ENCODE data around the gene MUTYH. TPM values are rescaled to one million over a fixed set of nuclear protein-coding genes. Genes with fewer than 3 reads are reported as not detected.

The MUTYH gene
- total RNA-seq, 2 experiments from 2014 or later: 52.6 to 70.1 TPM

GRCh38 chr1:45282351-45282750 is 57.9 kb downstream of the MUTYH start:
- no peak overlapping the region for H3K4me3 ChIP-seq (ENCODE audit: low read depth, low read length, poor library complexity, severe bottlenecking)
- TF ChIP-seq EZH2phosphoT487 (IDR thresholded peaks at IDR 0.05; ENCODE audit: borderline replicate concordance, low read depth, low read length) (no peak), CTCF (conservative IDR thresholded peaks at IDR 0.05; ENCODE audit: low read length) (no peak)
- BruUV-seq (replicated peaks): no TSS peak
- H3K9me3 ChIP-seq (ENCODE audit: low read length): 0 out of 2 replicates have a peak, but pooled peaks cover 5% of the 10 kb centered on the region
- no peaks in the 10 kb centered on the region for H3K79me2 ChIP-seq (ENCODE audit: insufficient read depth, low read depth, low read length)
- intact Hi-C loops (cut with micrococcal nuclease; ENCODE audit: unreplicated experiment): no loop called here
- DNase-seq (ENCODE audit: low spot score): no peak
- H3K9me2 ChIP-seq (ENCODE audit: insufficient read depth, low read length): no peaks in the 10 kb centered on the region
- H3K36me3 ChIP-seq (ENCODE audit: insufficient read depth, low read length): no peaks in the 10 kb centered on the region
- H3K4me1 ChIP-seq (ENCODE audit: insufficient read depth, low read length, poor library complexity, severe bottlenecking): no peaks in the 10 kb centered on the region
- no peak overlapping the region for H2AFZ ChIP-seq (ENCODE audit: low read length)
- H3K27ac ChIP-seq (ENCODE audit: low read depth, low read length, poor library complexity, severe bottlenecking): no peak overlapping the region
- CTCF ChIA-PET (ENCODE audit: unreplicated experiment): no interaction called here
- no peak overlapping the region for H3K4me2 ChIP-seq (ENCODE audit: low read length)
- no peaks in the 10 kb centered on the region for H4K20me1 ChIP-seq (ENCODE audit: insufficient read depth, low read length)
- POLR2A ChIA-PET: no interaction called here

Other genes starting within 250 kb of the MUTYH start
- gene ZSWIM5, start 133.8 kb downstream of the MUTYH start, total RNA-seq (2014; rRNA removed; shearing (Covaris generic)): 0.13 and 0.28 TPM in 2 replicates
- gene ZSWIM5, start 133.8 kb downstream of the MUTYH start, total RNA-seq (2022): 0.26 and 0.42 TPM in 2 replicates
- gene HPDL, start 13.5 kb downstream of the MUTYH start, total RNA-seq (2014; rRNA removed; shearing (Covaris generic)): 25.2 and 27.1 TPM in 2 replicates
- 21.9 and 25.8 TPM in 2 replicates for gene HPDL, start 13.5 kb downstream of the MUTYH start, total RNA-seq (2022)
- gene TOE1, start 270 bp downstream of the MUTYH start, total RNA-seq (2014; rRNA removed; shearing (Covaris generic)): 23.7 and 30.2 TPM in 2 replicates
- gene TOE1, start 270 bp downstream of the MUTYH start, total RNA-seq (2022): 22.1 and 24.4 TPM in 2 replicates
- 4.9 and 5.0 TPM in 2 replicates for gene TESK2, start 150.7 kb upstream of the MUTYH start, total RNA-seq (2014; rRNA removed; shearing (Covaris generic))
- 6.6 and 9.2 TPM in 2 replicates for gene TESK2, start 150.7 kb upstream of the MUTYH start, total RNA-seq (2022)
- 2.9 and 7.4 TPM in 2 replicates for gene CCDC163, start 159.6 kb upstream of the MUTYH start, total RNA-seq (2014; rRNA removed; shearing (Covaris generic))
- gene CCDC163, start 159.6 kb upstream of the MUTYH start, total RNA-seq (2022): 17.2 and 21.1 TPM in 2 replicates
- gene MMACHC, start 159.9 kb upstream of the MUTYH start, total RNA-seq (2014; rRNA removed; shearing (Covaris generic)): 7.6 and 8.1 TPM in 2 replicates
- 13.3 and 15.9 TPM in 2 replicates for gene MMACHC, start 159.9 kb upstream of the MUTYH start, total RNA-seq (2022)
- gene PRDX1, start 181.4 kb upstream of the MUTYH start, total RNA-seq (2014; rRNA removed; shearing (Covaris generic)): 725 and 814 TPM in 2 replicates
- gene PRDX1, start 181.4 kb upstream of the MUTYH start, total RNA-seq (2022): 851 and 938 TPM in 2 replicates
- gene AKR1A1, start 210.4 kb upstream of the MUTYH start, total RNA-seq (2014; rRNA removed; shearing (Covaris generic)): 110 and 142 TPM in 2 replicates
- 141 and 152 TPM in 2 replicates for gene AKR1A1, start 210.4 kb upstream of the MUTYH start, total RNA-seq (2022)
- gene NASP, start 243.6 kb upstream of the MUTYH start, total RNA-seq (2014; rRNA removed; shearing (Covaris generic)): 210 and 267 TPM in 2 replicates
- gene NASP, start 243.6 kb upstream of the MUTYH start, total RNA-seq (2022): 373 and 394 TPM in 2 replicates